Stomach (tissue), 9 donors: ENCODE measurements around the gene MRPL1. TPM values are rescaled to one million over a fixed set of nuclear protein-coding genes. Genes with fewer than 3 reads are reported as not detected.
A peak's percentile ranks its signal among the peaks of the same experiment; 100 is the strongest.

Source experiments
- DNase-seq, 2 donors: peaks; one replicate each; pipeline versions ENCODE4 v3.0.0 to v3.0.0-alpha.2; 2013 to 2019
- H3K27ac ChIP-seq, 5 donors: fragments of 200-600 bp in 4 of 5; sonication (generic) in 4 of 5; one replicate each; pipeline ENCODE4 v1.5.1; 2013 to 2019; ENCODE audit warnings: mild to moderate bottlenecking in 1 of 5, moderate library complexity in 1 of 5
- H3K27me3 ChIP-seq, 3 donors: fragments of 200-600 bp; sonication (generic); one replicate each; pipeline ENCODE4 v1.5.1; 2017 to 2019; ENCODE audit warnings: mixed run types in 1 of 3
- H3K36me3 ChIP-seq, 4 donors: fragments of 200-600 bp; sonication (generic); 1 replicate in 3 of 4; 2 replicates in 1 of 4; pipeline ENCODE4 v1.5.1; 2016 to 2019
- H3K4me1 ChIP-seq, 4 donors: fragments of 200-600 bp; sonication (generic); one replicate each; pipeline ENCODE4 v1.5.1; 2016 to 2019
- H3K4me3 ChIP-seq, 4 donors: fragments of 200-600 bp; sonication (generic) in 3 of 4; one replicate each; pipeline ENCODE4 v1.5.1; 2016 to 2019; ENCODE audit warnings: mild to moderate bottlenecking in 1 of 4
- H3K9me3 ChIP-seq, 4 donors: fragments of 200-600 bp; sonication (generic); one replicate each; pipeline ENCODE4 v1.5.1; 2016 to 2019
- CTCF ChIP-seq, 7 experiments: fragments of 450-650 bp in 4 of 7; fragments of 200-600 bp in 3 of 7; sonication (generic) in 3 of 7; IDR thresholded peaks; one replicate each; pipeline ENCODE4 v1.5.1; 2016 to 2019; ENCODE audit warnings: antibody characterized with exemption in 7 of 7, control low read depth in 2 of 7, mild to moderate bottlenecking in 1 of 7
- EP300 ChIP-seq: sonication (generic); formaldehyde crosslinking; IDR thresholded peaks from one replicate; pipeline ENCODE4 v1.6.1; 2017; ENCODE audit warnings: antibody characterized with exemption
- POLR2A ChIP-seq, 4 donors: fragments of 450-650 bp; IDR thresholded peaks; one replicate each; pipeline ENCODE4 v1.6.1; 2016; ENCODE audit warnings: antibody characterized with exemption in 4 of 4, control low read depth in 2 of 4, mild to moderate bottlenecking in 1 of 4, moderate library complexity in 1 of 4
- POLR2AphosphoS5 ChIP-seq, 3 donors: sonication (generic); formaldehyde crosslinking; IDR thresholded peaks; one replicate each; pipeline ENCODE4 v1.6.1; 2016; ENCODE audit warnings: antibody characterized with exemption in 3 of 3
- WGBS, 5 donors: extraction: QIAGEN DNeasy Blood & Tissue Kit in 3 of 5; methylation state at CpG; one replicate each; pipeline versions ENCODE4 v1.1.5 to v1.1.7; 2013 to 2018; 5-methylcytosine and 5-hydroxymethylcytosine counted together
- intact Hi-C: fragments of 100-400 bp; cut with DNase I; formaldehyde crosslinking; loops from one replicate; pipeline ENCODE4 v1.15.1; 2023; ENCODE audit warnings: low total_unique reads
- polyA plus RNA-seq, 3 donors: library from polyadenylated mRNA; stranded (reverse); fragments of 200-250 nt; gene quantifications; one replicate each; pipeline ENCODE4 v1.2.3, GENCODE V29; 2013
- total RNA-seq, 5 donors: library from RNA; depleted of rRNA; stranded (reverse); fragments of >200 nt; gene quantifications; one replicate each; pipeline versions ENCODE4 v1.1.0 to v1.2.3, GENCODE V29; 2014 to 2016
- donor health status: healthy with polysubstance abuse.
- donor health status: Bipolar disorder and iron deficiency.
- donor health status: healthy.

The MRPL1 gene
- total and polyA plus RNA-seq, 8 donors: 1.8 to 133 (median 36.9) TPM

- intact Hi-C loops: no loop called here
- Histone ChIP-seq H3K4me1 (no peaks in the 10 kb centered on the region), H3K36me3 (peaks cover 0 to 53% (median 48%) of the 10 kb centered on the region in 4 donors), H3K27ac (no peak overlapping the region), H3K9me3 (no peaks in the 10 kb centered on the region), H3K4me3 (no peak overlapping the region), H3K27me3 (no peaks in the 10 kb centered on the region)
- 85 to 94% (median 90%) methylated on average over 3 of the region's 3 CpGs for WGBS, 5 donors
- no peak for DNase-seq
- TF ChIP-seq CTCF (IDR thresholded peaks at IDR 0.05) (no peak), POLR2AphosphoS5 (IDR thresholded peaks at IDR 0.05) (no peak), EP300 (no peak), POLR2A (IDR thresholded peaks at IDR 0.05) (no peak)
Observed at GRCh38 chr4:77954690-77955089, 92.1 kb downstream of the MRPL1 start.

- Histone ChIP-seq H3K27me3 (no peaks in the 10 kb centered on the region), H3K27ac (no peak overlapping the region), H3K9me3 (no peaks in the 10 kb centered on the region), H3K4me1 (no peaks in the 10 kb centered on the region), H3K36me3 (peaks cover 0 to 31% (median 28%) of the 10 kb centered on the region in 4 donors), H3K4me3 (no peak overlapping the region)
- DNase-seq: no peak
- intact Hi-C loops: no loop called here
- 86 to 90% (median 88%) methylated on average over 5 of the region's 5 CpGs for WGBS, 5 donors
- TF ChIP-seq POLR2AphosphoS5 (IDR thresholded peaks at IDR 0.05) (no peak), EP300 (no peak), CTCF (IDR thresholded peaks at IDR 0.05) (no peak), POLR2A (IDR thresholded peaks at IDR 0.05) (no peak)
Observed at GRCh38 chr4:77956917-77957316, 94.3 kb downstream of the MRPL1 start.

GRCh38 chr4:77958897-77959296 is 96.3 kb downstream of the MRPL1 start:
- H3K27me3 ChIP-seq: no peaks in the 10 kb centered on the region
- no peak overlapping the region for H3K4me3 ChIP-seq
- no peak for DNase-seq
- intact Hi-C loops: no loop called here
- no peaks in the 10 kb centered on the region for H3K4me1 ChIP-seq
- TF ChIP-seq CTCF (IDR thresholded peaks at IDR 0.05): no peak
- TF ChIP-seq POLR2A (IDR thresholded peaks at IDR 0.05): no peak
- TF ChIP-seq POLR2AphosphoS5 (IDR thresholded peaks at IDR 0.05): no peak
- TF ChIP-seq EP300: no peak
- WGBS, 5 donors: 72 to 86% (median 81%) methylated on average over 2 of the region's 2 CpGs
- H3K27ac ChIP-seq: no peak overlapping the region
- H3K36me3 ChIP-seq: peaks cover 0 to 11% (median 10%) of the 10 kb centered on the region in 4 donors
- H3K9me3 ChIP-seq: no peaks in the 10 kb centered on the region

- H3K4me3 ChIP-seq: no peak overlapping the region
Observed at GRCh38 chr4:77959566-77960338, 97.1 kb downstream of the MRPL1 start.

More at GRCh38 chr4:77959566-77960338, 97.1 kb downstream of the MRPL1 start:
- H3K27ac ChIP-seq: no peak overlapping the region
- H3K9me3 ChIP-seq: no peaks in the 10 kb centered on the region
- no peaks in the 10 kb centered on the region for H3K4me1 ChIP-seq
- H3K27me3 ChIP-seq: no peaks in the 10 kb centered on the region
- WGBS, 5 donors: 51 to 57% (median 54%) methylated on average over 6 of the region's 6 CpGs
- peaks cover 0 to 3% (median 1%) of the 10 kb centered on the region in 4 donors for H3K36me3 ChIP-seq
- DNase-seq: peak in 1 of 2 donors; percentile 80
- intact Hi-C loops: no loop called here
- TF ChIP-seq POLR2AphosphoS5 (IDR thresholded peaks at IDR 0.05): no peak
- peak in 5 of 7 experiments; percentile 21 to 59 (median 40) for TF ChIP-seq CTCF (IDR thresholded peaks at IDR 0.05)
